HFFc6 (cell line): ENCODE measurements around the gene DGKZ. TPM values are rescaled to one million over a fixed set of nuclear protein-coding genes. Genes with fewer than 3 reads are reported as not detected.

ENCODE experiments used
- DNase-seq: peaks from one replicate; pipeline ENCODE4 v3.0.0-alpha.2; 2018
- H3K27ac Mint-ChIP-seq: 2 replicates; pipeline ENCODE4 v1.8.0; 2020; ENCODE audit warnings: mild to moderate bottlenecking, mixed read lengths
- H3K27me3 Mint-ChIP-seq: 2 replicates; pipeline ENCODE4 v1.8.0; 2021; ENCODE audit warnings: mild to moderate bottlenecking, moderate library complexity, mixed read lengths; ENCODE audit not compliant: insufficient read depth
- H3K36me3 Mint-ChIP-seq: 2 replicates; pipeline ENCODE4 v1.8.0; 2021; ENCODE audit warnings: low read depth, mixed read lengths
- H3K4me1 Mint-ChIP-seq: 2 replicates; pipeline ENCODE4 v1.8.0; 2020; ENCODE audit warnings: low read depth, mixed read lengths
- H3K4me3 Mint-ChIP-seq: 2 replicates; pipeline ENCODE4 v1.8.0; 2020; ENCODE audit warnings: mild to moderate bottlenecking, moderate library complexity, mixed read lengths
- H3K9me3 Mint-ChIP-seq: 2 replicates; pipeline ENCODE4 v1.8.0; 2020; ENCODE audit warnings: mild to moderate bottlenecking, mixed read lengths
- total RNA-seq, 6 experiments: library from RNA; stranded (reverse); fragmentation: NEBNext Ultra II Directional; extraction: Animal tissue kit (Norgen Biotek cat#: 25700); gene quantifications; 2 replicates in 1 of 6; 3 replicates in 5 of 6; pipeline ENCODE4 v1.2.3, GENCODE V29; 2021
- TF ChIP-seq, protein P1 (sequence below): fragments of 200-600 bp; sonication (generic); IDR thresholded peaks from 2 replicates; pipeline ENCODE4 v1.5.0; 2021; ENCODE audit warnings: antibody characterized with exemption, mild to moderate bottlenecking

DGKZ gene
- total RNA-seq, 6 experiments from 2014 or later: 40.4 to 49.8 (median 46.2) TPM

DNA sequence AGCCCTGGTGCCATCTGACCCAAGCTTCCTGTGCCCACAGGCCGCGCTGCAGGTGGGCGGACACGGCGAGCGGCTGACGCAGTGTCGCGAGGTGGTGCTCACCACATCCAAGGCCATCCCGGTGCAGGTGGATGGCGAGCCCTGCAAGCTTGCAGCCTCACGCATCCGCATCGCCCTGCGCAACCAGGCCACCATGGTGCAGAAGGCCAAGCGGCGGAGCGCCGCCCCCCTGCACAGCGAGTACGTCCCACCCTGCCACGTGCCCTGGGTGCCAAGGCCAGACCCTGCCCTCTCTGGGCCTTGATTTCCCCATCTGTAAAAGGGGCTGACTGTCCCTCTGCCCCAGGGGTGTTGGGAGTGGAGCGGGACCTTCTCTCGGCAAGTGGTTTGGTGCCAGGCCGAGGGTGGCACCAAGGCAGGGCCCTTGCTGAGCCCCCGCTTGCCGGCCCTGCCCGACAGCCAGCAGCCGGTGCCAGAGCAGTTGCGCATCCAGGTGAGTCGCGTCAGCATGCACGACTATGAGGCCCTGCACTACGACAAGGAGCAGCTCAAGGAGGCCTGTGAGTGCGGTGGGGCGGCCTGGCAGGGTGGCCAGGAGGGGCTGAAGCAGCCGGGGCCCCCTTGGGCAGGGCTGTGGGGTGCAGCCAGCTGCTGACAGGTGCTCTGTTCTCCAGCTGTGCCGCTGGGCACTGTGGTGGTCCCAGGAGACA is 28.3 kb downstream of the DGKZ start:
- Mint-ChIP-seq H3K36me3 (no peaks in the 10 kb centered on the region), H3K4me3 (no peak overlapping the region), H3K27me3 (peaks cover 4% of the 10 kb centered on the region; the same call in 1 of the 2 replicates), H3K4me1 (no peaks in the 10 kb centered on the region), H3K9me3 (no peaks in the 10 kb centered on the region), H3K27ac (no peak overlapping the region)
- TF ChIP-seq, protein P1, sequence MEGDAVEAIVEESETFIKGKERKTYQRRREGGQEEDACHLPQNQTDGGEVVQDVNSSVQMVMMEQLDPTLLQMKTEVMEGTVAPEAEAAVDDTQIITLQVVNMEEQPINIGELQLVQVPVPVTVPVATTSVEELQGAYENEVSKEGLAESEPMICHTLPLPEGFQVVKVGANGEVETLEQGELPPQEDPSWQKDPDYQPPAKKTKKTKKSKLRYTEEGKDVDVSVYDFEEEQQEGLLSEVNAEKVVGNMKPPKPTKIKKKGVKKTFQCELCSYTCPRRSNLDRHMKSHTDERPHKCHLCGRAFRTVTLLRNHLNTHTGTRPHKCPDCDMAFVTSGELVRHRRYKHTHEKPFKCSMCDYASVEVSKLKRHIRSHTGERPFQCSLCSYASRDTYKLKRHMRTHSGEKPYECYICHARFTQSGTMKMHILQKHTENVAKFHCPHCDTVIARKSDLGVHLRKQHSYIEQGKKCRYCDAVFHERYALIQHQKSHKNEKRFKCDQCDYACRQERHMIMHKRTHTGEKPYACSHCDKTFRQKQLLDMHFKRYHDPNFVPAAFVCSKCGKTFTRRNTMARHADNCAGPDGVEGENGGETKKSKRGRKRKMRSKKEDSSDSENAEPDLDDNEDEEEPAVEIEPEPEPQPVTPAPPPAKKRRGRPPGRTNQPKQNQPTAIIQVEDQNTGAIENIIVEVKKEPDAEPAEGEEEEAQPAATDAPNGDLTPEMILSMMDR: no peak
- DNase-seq: no peak

DNA sequence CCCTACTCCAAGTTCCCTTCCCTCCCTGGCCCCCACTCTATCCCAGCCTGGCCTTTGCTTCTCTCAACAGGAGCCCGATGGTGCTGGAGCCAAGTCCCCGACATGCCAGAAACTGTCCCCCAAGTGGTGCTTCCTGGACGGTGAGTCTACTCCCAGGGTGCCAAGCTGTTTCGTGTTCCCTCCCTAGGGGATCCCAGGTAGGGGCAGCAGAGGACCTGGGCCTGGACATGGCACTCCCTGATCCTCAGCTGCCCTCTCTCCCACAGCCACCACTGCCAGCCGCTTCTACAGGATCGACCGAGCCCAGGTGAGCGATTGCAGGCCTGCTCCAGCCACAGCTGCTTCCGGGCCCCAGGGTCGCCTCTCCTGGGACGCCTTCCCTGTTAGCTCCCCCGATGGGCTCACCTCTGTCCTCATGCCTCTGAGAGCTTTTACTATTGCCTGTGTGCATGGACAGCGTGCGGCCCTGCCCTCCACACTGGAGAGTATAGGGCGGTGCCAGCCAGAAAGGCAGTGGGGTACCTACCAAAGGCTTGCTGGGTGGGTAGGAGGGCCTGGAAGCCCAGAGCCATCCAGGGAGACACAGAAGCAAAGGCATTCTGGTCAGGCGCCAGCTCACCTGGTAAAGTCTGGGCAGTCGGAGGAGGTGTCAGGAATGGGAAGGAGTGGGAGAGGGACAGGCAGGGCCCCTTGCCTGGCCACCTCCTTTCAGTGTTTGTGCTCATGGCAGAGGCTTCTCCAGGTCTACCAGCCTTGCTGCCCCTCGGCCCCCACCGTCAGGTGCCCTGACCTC is 29.2 kb downstream of the DGKZ start:
- Mint-ChIP-seq H3K27ac (no peak overlapping the region), H3K4me3 (no peak overlapping the region), H3K36me3 (no peaks in the 10 kb centered on the region), H3K4me1 (no peaks in the 10 kb centered on the region), H3K27me3 (peaks cover 6% of the 10 kb centered on the region; the same call in 1 of the 2 replicates), H3K9me3 (no peaks in the 10 kb centered on the region)
- no peak for DNase-seq
- TF ChIP-seq, protein P1: no peak

GRCh38 chr11:46377290-46377689 is 30.0 kb downstream of the DGKZ start:
- TF ChIP-seq, protein P1: no peak
- no peak overlapping the region for H3K4me3 Mint-ChIP-seq

DNA sequence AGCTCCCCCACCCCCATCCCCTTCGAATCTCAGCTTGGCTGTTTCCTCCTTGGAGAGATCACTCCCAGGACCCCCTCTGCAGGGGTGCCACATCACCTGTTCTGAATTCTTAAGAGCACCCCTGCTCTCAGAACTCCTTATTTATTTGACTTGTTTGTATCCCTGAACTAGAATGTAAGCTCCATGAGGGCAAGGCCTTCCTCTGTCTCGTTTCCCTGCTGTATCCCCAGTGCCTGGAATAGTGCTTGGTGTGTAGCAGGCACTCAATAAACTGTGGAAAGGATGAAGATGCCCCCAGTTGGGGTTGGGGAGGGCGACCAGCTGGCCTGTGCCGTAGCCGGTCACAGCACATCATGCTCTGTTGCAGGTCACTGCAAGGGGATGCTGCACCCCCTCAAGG is 30.6 kb downstream of the DGKZ start:
- Mint-ChIP-seq H3K27me3 (peaks cover 10% of the 10 kb centered on the region), H3K27ac (no peak overlapping the region), H3K4me1 (no peaks in the 10 kb centered on the region), H3K36me3 (no peaks in the 10 kb centered on the region), H3K4me3 (no peak overlapping the region), H3K9me3 (no peaks in the 10 kb centered on the region)
- TF ChIP-seq, protein P1: no peak
- no peak for DNase-seq

More at GRCh38 chr11:46377290-46377689, 30.0 kb downstream of the DGKZ start:
- no peak for DNase-seq
- H3K9me3 Mint-ChIP-seq: no peaks in the 10 kb centered on the region
- no peaks in the 10 kb centered on the region for H3K36me3 Mint-ChIP-seq
- peaks cover 10% of the 10 kb centered on the region for H3K27me3 Mint-ChIP-seq
- no peaks in the 10 kb centered on the region for H3K4me1 Mint-ChIP-seq
- no peak overlapping the region for H3K27ac Mint-ChIP-seq

- Mint-ChIP-seq H3K4me1 (no peaks in the 10 kb centered on the region), H3K36me3 (no peaks in the 10 kb centered on the region), H3K9me3 (no peaks in the 10 kb centered on the region), H3K27ac (no peak overlapping the region), H3K4me3 (no peak overlapping the region), H3K27me3 (peaks cover 13% of the 10 kb centered on the region)
- no peak for DNase-seq
- TF ChIP-seq, protein P1: no peak
Measured at GRCh38 chr11:46378296-46378695, 31.0 kb downstream of the DGKZ start.
